Stimulated activated naive CD8-positive, alpha-beta T cell treated with anti-CD3 and anti-CD28 coated beads, Interleukin-15, Interleukin-2, amounts not matched to agents 100 ng/mL and 50 ng/mL, for 24 hours (primary cell): ENCODE measurements around the gene SEMA4C.
A peak's percentile ranks its signal among the peaks of the same experiment; 100 is the strongest.

Experiments
- H3K27ac Mint-ChIP-seq: one replicate; pipeline ENCODE4 v1.8.0; 2021; ENCODE audit warnings: mild to moderate bottlenecking, mixed read lengths
- H3K27me3 Mint-ChIP-seq: one replicate; pipeline ENCODE4 v1.8.0; 2021; ENCODE audit warnings: mixed read lengths
- H3K36me3 Mint-ChIP-seq: one replicate; pipeline ENCODE4 v1.8.0; 2021; ENCODE audit warnings: low read depth, mixed read lengths
- H3K4me1 Mint-ChIP-seq: one replicate; pipeline ENCODE4 v1.8.0; 2021; ENCODE audit warnings: low read depth, mixed read lengths
- H3K4me3 Mint-ChIP-seq: one replicate; pipeline ENCODE4 v1.8.0; 2021; ENCODE audit warnings: mild to moderate bottlenecking, mixed read lengths
- H3K9me3 Mint-ChIP-seq: one replicate; pipeline ENCODE4 v1.8.0; 2021; ENCODE audit warnings: mixed read lengths

SEMA4C gene

GRCh38 chr2:96906729-96907114 is 36.8 kb upstream of the SEMA4C start:
- H3K4me1 Mint-ChIP-seq, result peaks cover 12% of the 10 kb centered on the region
- H3K4me3 Mint-ChIP-seq, result no peak overlapping the region
- H3K36me3 Mint-ChIP-seq, result no peaks in the 10 kb centered on the region
- H3K27ac Mint-ChIP-seq, result no peak overlapping the region
- H3K9me3 Mint-ChIP-seq, result no peaks in the 10 kb centered on the region
- H3K27me3 Mint-ChIP-seq, result no peaks in the 10 kb centered on the region

DNA sequence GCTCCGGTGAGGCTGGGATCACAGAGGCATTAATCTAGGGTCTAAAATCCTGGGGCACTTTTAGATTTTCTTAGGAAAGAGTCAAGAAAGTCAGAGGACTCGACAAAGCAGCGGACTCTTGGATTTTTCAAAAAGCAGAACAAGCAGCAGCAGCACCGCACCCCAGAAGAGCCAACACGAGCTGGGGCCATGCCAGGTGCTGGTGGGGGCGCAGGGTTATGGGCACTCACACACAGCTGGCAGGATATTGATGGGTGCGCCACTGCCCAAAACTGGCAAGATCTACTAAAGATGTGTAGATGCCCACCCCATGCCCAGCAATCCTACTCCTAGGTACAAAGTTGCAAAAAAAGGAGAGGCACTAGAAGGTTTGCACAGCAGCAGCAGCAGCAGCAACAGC is 33.9 kb upstream of the SEMA4C start:
- H3K27ac Mint-ChIP-seq, result no peak overlapping the region

GRCh38 chr2:96903318-96903717 is 33.4 kb upstream of the SEMA4C start:
- H3K4me1 Mint-ChIP-seq, result peaks cover 12% of the 10 kb centered on the region
- H3K27ac Mint-ChIP-seq, result no peak overlapping the region
- H3K27me3 Mint-ChIP-seq, result no peaks in the 10 kb centered on the region
- H3K36me3 Mint-ChIP-seq, result no peaks in the 10 kb centered on the region
- no peaks in the 10 kb centered on the region for H3K9me3 Mint-ChIP-seq
- no peak overlapping the region for H3K4me3 Mint-ChIP-seq

More for the DNA sequence above, 33.9 kb upstream of the SEMA4C start:
- H3K36me3 Mint-ChIP-seq, result no peaks in the 10 kb centered on the region
- no peak overlapping the region for H3K4me3 Mint-ChIP-seq
- no peaks in the 10 kb centered on the region for H3K9me3 Mint-ChIP-seq
- H3K4me1 Mint-ChIP-seq, result peaks cover 8% of the 10 kb centered on the region
- H3K27me3 Mint-ChIP-seq, result no peaks in the 10 kb centered on the region

DNA sequence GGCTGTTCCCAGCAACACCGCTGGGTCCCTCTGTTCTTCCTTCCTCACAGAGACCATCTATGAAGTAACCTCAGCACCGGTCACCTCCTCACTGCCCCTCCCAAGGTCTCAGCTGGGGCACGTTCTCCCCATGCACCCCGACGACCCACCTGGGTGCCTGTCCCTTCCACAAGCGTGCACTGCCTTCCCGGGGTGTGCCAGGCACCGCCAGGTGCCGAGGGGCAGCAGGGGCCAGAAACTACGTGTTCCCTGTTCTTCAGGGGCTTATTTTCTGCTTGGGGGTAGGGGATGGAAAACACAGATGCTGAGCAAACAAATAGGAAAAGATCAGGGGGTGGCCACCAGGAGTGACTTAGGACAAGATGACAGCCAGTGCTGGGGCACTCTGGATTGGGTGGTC is 30.4 kb upstream of the SEMA4C start:
- H3K4me3 Mint-ChIP-seq, result no peak overlapping the region
- no peaks in the 10 kb centered on the region for H3K27me3 Mint-ChIP-seq
- H3K4me1 Mint-ChIP-seq, result peaks cover 32% of the 10 kb centered on the region
- H3K9me3 Mint-ChIP-seq, result no peaks in the 10 kb centered on the region
- H3K36me3 Mint-ChIP-seq, result no peaks in the 10 kb centered on the region
- no peak overlapping the region for H3K27ac Mint-ChIP-seq

DNA sequence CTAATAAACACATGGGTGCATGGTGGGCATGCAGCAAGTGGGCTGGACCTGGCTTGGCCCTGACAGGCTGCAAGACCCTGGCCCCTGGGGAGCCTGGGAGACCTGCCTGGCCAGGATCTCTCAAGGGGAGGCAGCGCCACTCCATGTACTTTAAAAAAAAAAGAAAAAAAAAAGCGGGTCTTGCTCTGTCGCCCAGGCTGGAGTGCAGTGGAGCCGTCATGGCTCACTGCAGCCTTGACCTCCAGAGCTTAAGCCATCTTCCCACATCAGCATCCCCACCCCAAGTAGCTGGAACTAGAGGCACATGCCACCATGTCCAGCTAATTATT is 29.5 kb upstream of the SEMA4C start:
- H3K27me3 Mint-ChIP-seq, result no peaks in the 10 kb centered on the region
- H3K27ac Mint-ChIP-seq, result no peak overlapping the region
- H3K4me1 Mint-ChIP-seq, result peaks cover 37% of the 10 kb centered on the region
- no peaks in the 10 kb centered on the region for H3K36me3 Mint-ChIP-seq
- no peaks in the 10 kb centered on the region for H3K9me3 Mint-ChIP-seq
- H3K4me3 Mint-ChIP-seq, result no peak overlapping the region

DNA sequence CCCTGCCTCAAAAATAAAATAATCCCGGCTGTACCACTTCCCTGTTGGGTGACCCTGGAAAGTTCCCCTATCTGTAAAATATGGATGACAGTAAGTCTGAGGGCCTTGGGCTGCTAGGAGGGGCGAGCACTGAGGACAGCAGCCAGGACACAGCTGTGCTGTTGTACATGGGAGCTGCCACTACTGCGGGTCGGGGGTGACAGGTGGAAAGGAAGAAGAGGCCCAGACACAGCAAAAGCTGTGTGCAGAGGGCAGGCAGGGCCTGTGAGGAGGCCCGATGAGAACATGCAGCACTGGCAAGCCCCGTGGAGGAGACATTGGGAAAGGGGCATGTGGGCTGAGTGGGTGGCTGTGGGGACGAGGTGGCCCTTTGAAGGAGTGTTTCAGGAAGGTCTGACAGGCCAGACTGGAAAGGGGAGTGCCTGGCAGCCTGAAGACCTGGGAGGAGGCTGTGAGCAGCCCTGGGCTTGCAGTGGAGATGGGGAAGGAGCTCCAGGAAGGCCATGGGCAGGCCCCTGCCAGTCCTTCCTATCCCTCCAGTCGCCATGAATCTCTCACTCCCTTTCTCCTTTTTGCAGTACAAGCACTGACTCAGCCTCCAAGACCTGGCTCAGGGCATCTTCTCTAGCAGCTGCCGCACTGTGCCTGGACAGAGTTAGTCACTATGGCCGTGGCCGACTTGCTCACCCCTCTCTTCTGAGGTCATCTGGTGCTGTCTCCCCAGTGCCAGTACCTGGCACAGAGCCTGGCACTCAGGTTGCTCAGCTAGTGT is 28.9 kb upstream of the SEMA4C start:
- H3K36me3 Mint-ChIP-seq, result no peaks in the 10 kb centered on the region
- no peaks in the 10 kb centered on the region for H3K27me3 Mint-ChIP-seq
- peaks cover 33% of the 10 kb centered on the region for H3K4me1 Mint-ChIP-seq
- no peaks in the 10 kb centered on the region for H3K9me3 Mint-ChIP-seq
- no peak overlapping the region for H3K4me3 Mint-ChIP-seq
- no peak overlapping the region for H3K27ac Mint-ChIP-seq

DNA sequence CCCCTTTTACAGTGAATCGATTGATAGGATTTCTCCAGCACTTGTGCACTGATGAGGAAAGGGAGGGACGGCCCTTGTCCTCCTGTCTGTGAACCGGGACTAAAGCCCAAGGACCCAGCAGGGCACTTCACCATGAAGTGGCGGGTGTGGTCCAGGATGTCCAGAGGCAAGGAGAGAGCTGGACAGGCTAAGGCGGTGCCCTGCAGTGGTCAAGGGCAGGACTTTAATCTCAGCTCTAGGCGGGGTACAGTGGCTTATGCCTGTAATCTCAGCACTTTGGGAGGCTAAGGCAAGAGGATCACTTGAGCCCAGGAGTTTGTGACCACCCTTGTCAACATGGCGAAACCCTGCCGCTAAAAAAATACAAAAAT is 28.2 kb upstream of the SEMA4C start:
- Mint-ChIP-seq H3K9me3 (no peaks in the 10 kb centered on the region), H3K36me3 (no peaks in the 10 kb centered on the region), H3K27ac (no peak overlapping the region), H3K27me3 (no peaks in the 10 kb centered on the region), H3K4me1 (peaks cover 33% of the 10 kb centered on the region), H3K4me3 (no peak overlapping the region)

DNA sequence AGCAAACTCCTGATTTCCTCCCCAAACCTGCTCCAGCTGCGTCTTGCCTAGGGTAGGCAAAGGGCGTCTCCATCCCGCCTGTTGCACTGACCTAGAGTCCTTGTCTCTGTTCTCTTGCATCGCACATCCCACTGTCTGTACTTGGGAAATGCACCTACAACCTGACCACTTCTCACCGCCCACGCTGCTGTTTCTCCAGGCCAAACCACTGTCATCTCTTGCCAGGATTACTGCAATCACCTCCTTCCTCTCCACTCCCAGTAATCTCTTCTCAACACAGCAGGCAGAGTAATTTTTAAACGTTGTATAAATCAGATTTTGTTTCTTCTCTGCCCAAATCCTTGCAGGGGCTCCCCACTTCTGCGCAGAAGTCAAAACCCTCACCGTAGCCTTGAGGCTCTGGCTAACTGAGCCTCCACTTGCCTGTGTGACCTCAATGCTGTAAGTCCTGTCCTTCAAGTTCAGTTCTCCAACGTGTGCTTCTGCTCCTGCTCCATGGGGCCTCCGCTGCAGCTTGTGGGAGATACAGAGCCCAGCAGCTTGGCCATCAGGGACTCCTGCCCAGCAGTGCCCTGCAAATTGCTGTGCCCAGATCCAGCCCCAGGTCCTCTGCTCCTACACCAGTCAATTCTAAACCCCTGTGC is 27.7 kb upstream of the SEMA4C start:
- Mint-ChIP-seq H3K4me3 (no peak overlapping the region), H3K9me3 (no peaks in the 10 kb centered on the region), H3K27me3 (no peaks in the 10 kb centered on the region), H3K36me3 (no peaks in the 10 kb centered on the region), H3K27ac (no peak overlapping the region), H3K4me1 (peaks cover 34% of the 10 kb centered on the region)

DNA sequence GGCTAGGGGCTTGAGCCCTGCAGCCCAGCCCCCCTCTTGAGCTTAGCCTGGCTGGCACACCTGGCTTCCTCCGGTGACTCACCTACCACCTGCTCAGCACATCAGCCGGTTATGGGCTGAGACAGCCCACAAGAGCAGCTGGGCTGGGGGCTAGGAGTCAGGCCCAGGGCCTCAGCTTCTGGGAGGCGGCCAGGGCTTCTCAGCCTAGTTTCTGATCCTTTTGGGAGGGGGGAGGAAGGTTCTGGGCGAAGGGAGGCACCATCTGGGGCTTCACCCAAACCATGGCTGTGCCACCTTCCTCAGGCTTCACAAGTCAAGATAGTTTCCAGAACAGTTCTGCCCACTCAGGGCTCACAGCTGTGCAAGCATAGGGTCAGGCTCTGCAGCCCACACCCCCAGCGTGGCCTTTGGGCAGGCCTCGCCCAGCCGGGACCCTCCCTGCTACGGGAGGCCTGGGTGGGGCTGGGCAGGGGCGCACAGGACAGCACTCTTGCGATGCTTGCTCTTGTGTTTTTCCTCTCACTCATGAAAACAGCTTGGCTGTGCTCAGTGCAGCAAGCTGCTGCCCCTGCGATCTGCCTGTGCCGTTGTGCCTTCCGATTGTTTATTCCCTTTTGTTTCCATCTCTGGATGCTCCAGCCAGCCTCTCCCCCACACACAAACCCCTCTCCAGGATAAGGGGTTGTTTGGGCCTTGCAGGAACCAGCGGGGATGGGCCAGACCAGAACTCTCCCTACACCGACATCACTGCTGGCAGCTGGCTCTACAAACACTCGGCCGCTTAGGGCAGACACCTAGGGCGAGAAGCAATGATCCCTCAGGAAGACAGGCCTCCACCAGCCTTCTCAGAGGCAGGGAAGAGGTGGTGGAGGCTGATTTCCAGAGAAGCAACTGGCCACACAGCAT is 26.1 kb upstream of the SEMA4C start:
- H3K9me3 Mint-ChIP-seq, result no peaks in the 10 kb centered on the region
- no peak overlapping the region for H3K4me3 Mint-ChIP-seq
- H3K27ac Mint-ChIP-seq, result no peak overlapping the region
- H3K4me1 Mint-ChIP-seq, result peaks cover 50% of the 10 kb centered on the region
- H3K27me3 Mint-ChIP-seq, result no peaks in the 10 kb centered on the region
- no peaks in the 10 kb centered on the region for H3K36me3 Mint-ChIP-seq

DNA sequence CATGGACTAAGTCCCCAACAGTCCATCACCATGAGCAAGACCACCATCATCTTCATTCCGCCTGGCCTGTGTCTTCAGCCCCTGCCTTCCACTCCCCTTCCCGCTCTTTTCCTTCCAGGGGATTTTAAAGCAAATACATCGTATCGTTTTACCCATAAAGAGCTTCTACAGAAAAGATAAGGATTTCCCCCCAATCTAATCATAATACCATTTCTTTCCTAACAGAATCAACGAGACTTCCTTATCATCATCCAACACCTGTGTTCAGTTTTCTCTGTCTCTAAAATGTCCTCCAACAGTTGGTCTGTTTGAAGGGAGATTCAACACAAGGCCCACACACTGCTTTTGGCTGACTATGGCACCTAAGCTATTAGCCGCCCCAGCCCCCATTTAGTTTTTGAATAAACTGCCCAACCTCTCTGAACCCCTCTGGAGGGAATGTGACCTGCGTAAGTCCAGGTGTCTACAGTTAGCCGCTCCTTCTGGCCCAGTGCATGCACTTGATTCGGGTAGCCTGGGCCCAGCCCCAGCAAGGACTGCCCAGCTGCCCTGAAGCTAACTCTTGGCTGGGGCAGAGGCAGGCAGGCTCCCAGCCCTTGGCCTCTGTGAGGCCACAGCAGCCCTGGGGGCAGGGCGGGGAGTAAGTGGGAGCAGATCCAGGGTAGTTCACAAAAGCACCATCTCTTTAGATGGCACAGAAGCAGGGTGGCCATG is 25.3 kb upstream of the SEMA4C start:
- no peaks in the 10 kb centered on the region for H3K36me3 Mint-ChIP-seq

GRCh38 chr2:96894151-96894531 is 24.3 kb upstream of the SEMA4C start:
- H3K27ac Mint-ChIP-seq, result no peak overlapping the region
- no peaks in the 10 kb centered on the region for H3K36me3 Mint-ChIP-seq
- peaks cover 50% of the 10 kb centered on the region for H3K4me1 Mint-ChIP-seq
- H3K4me3 Mint-ChIP-seq, result no peak overlapping the region
- no peaks in the 10 kb centered on the region for H3K9me3 Mint-ChIP-seq
- H3K27me3 Mint-ChIP-seq, result no peaks in the 10 kb centered on the region

More for the DNA sequence above, 25.3 kb upstream of the SEMA4C start:
- peak overlapping the region; percentile 9 for H3K27ac Mint-ChIP-seq
- H3K9me3 Mint-ChIP-seq, result no peaks in the 10 kb centered on the region
- no peaks in the 10 kb centered on the region for H3K27me3 Mint-ChIP-seq
- peaks cover 50% of the 10 kb centered on the region for H3K4me1 Mint-ChIP-seq
- no peak overlapping the region for H3K4me3 Mint-ChIP-seq

DNA sequence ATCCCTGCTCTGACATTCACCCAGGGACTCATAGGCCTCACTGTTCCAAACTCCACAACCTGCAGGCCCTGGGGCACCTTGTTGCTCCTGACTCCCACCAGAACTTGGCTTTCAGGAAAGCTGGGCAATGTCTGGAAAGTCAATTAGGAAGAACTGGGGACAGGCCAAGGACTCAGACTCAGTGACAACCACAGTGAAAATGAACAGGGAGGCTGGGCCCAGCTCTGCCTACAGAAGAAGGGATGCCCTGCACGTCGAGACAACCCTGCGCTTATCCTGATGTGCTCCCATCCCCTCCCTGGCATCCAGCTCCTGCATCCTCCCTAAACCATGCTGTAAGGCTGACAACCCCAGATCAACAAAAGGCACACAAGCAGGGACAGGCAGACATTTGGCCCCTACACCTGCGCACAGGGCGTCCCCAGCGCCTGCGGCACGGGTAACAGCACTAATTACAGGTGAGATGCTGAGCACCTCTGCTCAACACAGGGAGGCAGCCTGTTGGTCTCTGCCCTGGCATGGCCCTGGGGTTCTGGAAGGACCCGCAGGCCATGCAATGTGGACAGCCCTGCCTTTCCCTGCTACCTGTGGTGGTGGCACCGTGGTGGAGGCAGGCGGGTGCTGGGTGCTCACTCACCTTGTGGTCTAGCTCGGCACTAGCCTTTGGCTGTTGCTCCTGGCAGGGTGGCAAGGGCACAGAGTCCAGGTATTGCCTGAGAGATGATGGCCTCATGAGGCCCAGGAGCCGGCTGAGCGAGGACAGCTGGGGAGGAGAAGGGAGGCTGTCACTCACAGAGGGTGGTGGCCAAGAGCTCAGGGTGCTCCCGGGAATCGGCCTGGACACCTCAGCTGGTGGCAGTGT is 23.6 kb upstream of the SEMA4C start:
- H3K36me3 Mint-ChIP-seq, result no peaks in the 10 kb centered on the region
- H3K4me1 Mint-ChIP-seq, result peaks cover 44% of the 10 kb centered on the region
- no peaks in the 10 kb centered on the region for H3K9me3 Mint-ChIP-seq
- H3K27me3 Mint-ChIP-seq, result no peaks in the 10 kb centered on the region
- H3K4me3 Mint-ChIP-seq, result no peak overlapping the region
- H3K27ac Mint-ChIP-seq, result no peak overlapping the region

GRCh38 chr2:96891591-96892333 is 21.9 kb upstream of the SEMA4C start:
- H3K4me1 Mint-ChIP-seq, result peaks cover 34% of the 10 kb centered on the region
- no peaks in the 10 kb centered on the region for H3K36me3 Mint-ChIP-seq
- H3K9me3 Mint-ChIP-seq, result no peaks in the 10 kb centered on the region
- H3K27me3 Mint-ChIP-seq, result no peaks in the 10 kb centered on the region
- H3K4me3 Mint-ChIP-seq, result no peak overlapping the region
- H3K27ac Mint-ChIP-seq, result no peak overlapping the region
